HCT116 (cell line): ENCODE data around the gene ANAPC7.

ENCODE experiments used
- EZH2 ChIP-seq: fragments of 200-600 bp; sonication (generic); IDR thresholded peaks from 2 replicates; pipeline ENCODE4 v1.6.1; 2017; ENCODE audit warnings: antibody characterized with exemption, mixed run types
- FOSL1 ChIP-seq: IDR thresholded peaks from 2 replicates; pipeline ENCODE4 v1.6.1; 2012; ENCODE audit warnings: low read depth
- POLR2A ChIP-seq: IDR thresholded peaks from 2 replicates; pipeline ENCODE4 v1.7.0; 2011; ENCODE audit warnings: borderline replicate concordance; ENCODE audit not compliant: insufficient read depth, insufficient read length; ENCODE audit errors: extremely low read depth
- POLR2AphosphoS5 ChIP-seq: IDR thresholded peaks from 2 replicates; pipeline ENCODE4 v1.6.1; 2011; ENCODE audit warnings: mild to moderate bottlenecking, low read depth, low read length, moderate library complexity
- RAD21 ChIP-seq: IDR thresholded peaks from 2 replicates; pipeline ENCODE4 v1.6.1; 2012; ENCODE audit warnings: low read depth, mild to moderate bottlenecking
- SIN3A ChIP-seq: IDR thresholded peaks from 2 replicates; pipeline ENCODE4 v1.6.1; 2012; ENCODE audit warnings: low read depth
- SRF ChIP-seq: IDR thresholded peaks from 2 replicates; pipeline ENCODE4 v1.6.1; 2012; ENCODE audit warnings: low read depth
- ZNF274 ChIP-seq: fragments of 200-500 bp; sonication (Bioruptor generic); IDR thresholded peaks from 2 replicates; pipeline ENCODE4 v1.6.1; 2014; ENCODE audit warnings: mild to moderate bottlenecking, low read depth, low read length, inconsistent platforms
- TF ChIP-seq, protein P1 (sequence below), 3 experiments: fragments of 200-600 bp in 1 of 3; sonication (generic) in 1 of 3; IDR thresholded peaks in 2 of 3; conservative IDR thresholded peaks in 1 of 3; 2 replicates each; pipeline ENCODE4 v1.5.1; 2012 to 2017; ENCODE audit warnings: low read depth in 2 of 3, low read length in 2 of 3, antibody characterized with exemption in 1 of 3, borderline replicate concordance in 1 of 3, control low read depth in 1 of 3, mild to moderate bottlenecking in 1 of 3, mixed read lengths in 1 of 3, mixed run types in 1 of 3, moderate library complexity in 1 of 3; ENCODE audit not compliant: insufficient read depth in 1 of 3
- TF ChIP-seq, protein P2 (sequence below): IDR thresholded peaks from 2 replicates; pipeline ENCODE4 v1.6.1; 2012; ENCODE audit warnings: low read depth

DNA sequence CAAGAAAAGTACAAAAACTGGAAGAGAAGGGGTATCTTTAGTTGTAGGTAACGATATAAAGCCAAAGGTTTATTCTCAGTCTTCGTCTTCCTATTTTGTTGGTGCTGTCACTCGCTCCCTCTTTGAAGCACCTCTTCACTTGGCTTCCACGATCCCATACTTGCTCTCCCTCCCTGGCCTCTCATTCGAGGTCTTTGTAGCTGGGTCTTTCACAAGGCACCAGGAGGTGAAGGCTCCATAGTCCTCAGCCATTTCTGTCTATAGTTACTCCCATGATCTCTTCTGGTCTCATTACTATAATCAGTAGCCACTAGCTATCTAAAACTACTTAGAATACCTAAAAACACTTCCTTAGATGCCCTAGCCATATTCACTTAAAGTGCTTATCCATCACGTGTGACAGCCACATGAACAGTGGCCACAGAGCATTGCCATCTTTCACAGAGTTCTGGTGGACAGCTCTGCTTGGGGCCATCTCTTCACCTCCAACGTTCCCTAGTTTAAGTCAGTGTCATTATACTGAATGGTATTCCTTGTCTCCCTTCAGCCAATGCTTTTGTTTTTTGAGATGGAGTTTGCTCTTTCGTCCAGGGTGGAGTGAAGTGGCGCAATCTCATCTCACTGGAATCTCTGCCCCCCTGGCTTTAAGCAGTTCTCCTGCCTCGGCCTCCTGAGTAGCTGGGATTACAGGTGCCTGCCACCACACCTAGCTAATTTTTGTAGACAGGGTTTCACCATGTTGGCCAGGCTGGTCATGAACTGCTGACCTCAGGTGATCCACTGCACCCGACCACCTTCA lies 65.4 kb downstream of the ANAPC7 start:
- TF ChIP-seq, protein P1, sequence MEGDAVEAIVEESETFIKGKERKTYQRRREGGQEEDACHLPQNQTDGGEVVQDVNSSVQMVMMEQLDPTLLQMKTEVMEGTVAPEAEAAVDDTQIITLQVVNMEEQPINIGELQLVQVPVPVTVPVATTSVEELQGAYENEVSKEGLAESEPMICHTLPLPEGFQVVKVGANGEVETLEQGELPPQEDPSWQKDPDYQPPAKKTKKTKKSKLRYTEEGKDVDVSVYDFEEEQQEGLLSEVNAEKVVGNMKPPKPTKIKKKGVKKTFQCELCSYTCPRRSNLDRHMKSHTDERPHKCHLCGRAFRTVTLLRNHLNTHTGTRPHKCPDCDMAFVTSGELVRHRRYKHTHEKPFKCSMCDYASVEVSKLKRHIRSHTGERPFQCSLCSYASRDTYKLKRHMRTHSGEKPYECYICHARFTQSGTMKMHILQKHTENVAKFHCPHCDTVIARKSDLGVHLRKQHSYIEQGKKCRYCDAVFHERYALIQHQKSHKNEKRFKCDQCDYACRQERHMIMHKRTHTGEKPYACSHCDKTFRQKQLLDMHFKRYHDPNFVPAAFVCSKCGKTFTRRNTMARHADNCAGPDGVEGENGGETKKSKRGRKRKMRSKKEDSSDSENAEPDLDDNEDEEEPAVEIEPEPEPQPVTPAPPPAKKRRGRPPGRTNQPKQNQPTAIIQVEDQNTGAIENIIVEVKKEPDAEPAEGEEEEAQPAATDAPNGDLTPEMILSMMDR (IDR thresholded peaks at IDR 0.05 in 2 of 3, conservative IDR thresholded peaks at IDR 0.05 in 1 of 3; ENCODE audit: borderline replicate concordance in 1 of 3, insufficient read depth in 1 of 3, low read depth in 2 of 3, low read length in 2 of 3), result no peak
- TF ChIP-seq RAD21 (no peak), EZH2 (no peak), SRF (no peak), ZNF274 (no peak), POLR2AphosphoS5 (no peak), POLR2A (no peak), FOSL1 (no peak), SIN3A (no peak)
- TF ChIP-seq, protein P2, sequence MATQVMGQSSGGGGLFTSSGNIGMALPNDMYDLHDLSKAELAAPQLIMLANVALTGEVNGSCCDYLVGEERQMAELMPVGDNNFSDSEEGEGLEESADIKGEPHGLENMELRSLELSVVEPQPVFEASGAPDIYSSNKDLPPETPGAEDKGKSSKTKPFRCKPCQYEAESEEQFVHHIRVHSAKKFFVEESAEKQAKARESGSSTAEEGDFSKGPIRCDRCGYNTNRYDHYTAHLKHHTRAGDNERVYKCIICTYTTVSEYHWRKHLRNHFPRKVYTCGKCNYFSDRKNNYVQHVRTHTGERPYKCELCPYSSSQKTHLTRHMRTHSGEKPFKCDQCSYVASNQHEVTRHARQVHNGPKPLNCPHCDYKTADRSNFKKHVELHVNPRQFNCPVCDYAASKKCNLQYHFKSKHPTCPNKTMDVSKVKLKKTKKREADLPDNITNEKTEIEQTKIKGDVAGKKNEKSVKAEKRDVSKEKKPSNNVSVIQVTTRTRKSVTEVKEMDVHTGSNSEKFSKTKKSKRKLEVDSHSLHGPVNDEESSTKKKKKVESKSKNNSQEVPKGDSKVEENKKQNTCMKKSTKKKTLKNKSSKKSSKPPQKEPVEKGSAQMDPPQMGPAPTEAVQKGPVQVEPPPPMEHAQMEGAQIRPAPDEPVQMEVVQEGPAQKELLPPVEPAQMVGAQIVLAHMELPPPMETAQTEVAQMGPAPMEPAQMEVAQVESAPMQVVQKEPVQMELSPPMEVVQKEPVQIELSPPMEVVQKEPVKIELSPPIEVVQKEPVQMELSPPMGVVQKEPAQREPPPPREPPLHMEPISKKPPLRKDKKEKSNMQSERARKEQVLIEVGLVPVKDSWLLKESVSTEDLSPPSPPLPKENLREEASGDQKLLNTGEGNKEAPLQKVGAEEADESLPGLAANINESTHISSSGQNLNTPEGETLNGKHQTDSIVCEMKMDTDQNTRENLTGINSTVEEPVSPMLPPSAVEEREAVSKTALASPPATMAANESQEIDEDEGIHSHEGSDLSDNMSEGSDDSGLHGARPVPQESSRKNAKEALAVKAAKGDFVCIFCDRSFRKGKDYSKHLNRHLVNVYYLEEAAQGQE, result no peak
